Measurements from ENCODE around the gene CHTF18.
A peak's percentile ranks its signal among the peaks of the same experiment; 100 is the strongest.
"Not testable (repeated sequence)": the region's sequence is repeated elsewhere in the genome, so short reads cannot be mapped to it uniquely, and the experiment has no call there.

CHTF18 gene

GRCh38 chr16:776298-776697 lies 12.1 kb upstream of the CHTF18 start:
- H3K4me1 ChIP-seq (ENCODE audit: control insufficient read depth in 1 of 2, insufficient read depth in 2 of 2, low read length in 2 of 2); H3K27ac ChIP-seq (ENCODE audit: low read depth, low read length); H3K9me3 ChIP-seq (ENCODE audit: control insufficient read depth in 1 of 2, low read length in 2 of 2); H3K9ac ChIP-seq (ENCODE audit: low read depth in 1 of 2, low read length in 2 of 2); H3K4me3 ChIP-seq (ENCODE audit: low read depth in 1 of 2, low read length in 2 of 2); H3K36me3 ChIP-seq (ENCODE audit: control insufficient read depth in 1 of 2, insufficient read depth in 2 of 2, low read length in 2 of 2): not testable (repeated sequence)
- H3K27me3 ChIP-seq (ENCODE audit: control insufficient read depth in 1 of 2, insufficient read depth in 2 of 2, low read length in 2 of 2), result peaks cover 11 to 30% of the 10 kb centered on the region in 2 donors

GRCh38 chr16:776824-777223 lies 11.6 kb upstream of the CHTF18 start:
- H3K9ac ChIP-seq (ENCODE audit: low read depth in 1 of 2, low read length in 2 of 2), result no peak overlapping the region
- no peak overlapping the region for H3K4me3 ChIP-seq (ENCODE audit: low read depth in 1 of 2, low read length in 2 of 2)
- H3K27ac ChIP-seq (ENCODE audit: low read depth, low read length), result no peak overlapping the region
- no peaks in the 10 kb centered on the region for H3K9me3 ChIP-seq (ENCODE audit: control insufficient read depth in 1 of 2, low read length in 2 of 2)
- H3K4me1 ChIP-seq (ENCODE audit: control insufficient read depth in 1 of 2, insufficient read depth in 2 of 2, low read length in 2 of 2), result no peaks in the 10 kb centered on the region
- H3K27me3 ChIP-seq (ENCODE audit: control insufficient read depth in 1 of 2, insufficient read depth in 2 of 2, low read length in 2 of 2), result peaks cover 11 to 30% of the 10 kb centered on the region in 2 donors
- H3K36me3 ChIP-seq (ENCODE audit: control insufficient read depth in 1 of 2, insufficient read depth in 2 of 2, low read length in 2 of 2), result no peaks in the 10 kb centered on the region

- Histone ChIP-seq H3K4me1 (ENCODE audit: control insufficient read depth in 1 of 2, insufficient read depth in 2 of 2, low read length in 2 of 2) (peaks cover 0 to 3% of the 10 kb centered on the region in 2 donors), H3K9me3 (ENCODE audit: control insufficient read depth in 1 of 2, low read length in 2 of 2) (no peaks in the 10 kb centered on the region), H3K27me3 (ENCODE audit: control insufficient read depth in 1 of 2, insufficient read depth in 2 of 2, low read length in 2 of 2) (peaks cover 11 to 35% of the 10 kb centered on the region in 2 donors), H3K4me3 (ENCODE audit: low read depth in 1 of 2, low read length in 2 of 2) (no peak overlapping the region), H3K27ac (ENCODE audit: low read depth, low read length) (no peak overlapping the region), H3K36me3 (ENCODE audit: control insufficient read depth in 1 of 2, insufficient read depth in 2 of 2, low read length in 2 of 2) (no peaks in the 10 kb centered on the region), H3K9ac (ENCODE audit: low read depth in 1 of 2, low read length in 2 of 2) (no peak overlapping the region)
Observed at GRCh38 chr16:777826-778225, 10.6 kb upstream of the CHTF18 start.

GRCh38 chr16:778447-778846 lies 10.0 kb upstream of the CHTF18 start:
- H3K4me3 ChIP-seq (ENCODE audit: low read depth in 1 of 2, low read length in 2 of 2), result no peak overlapping the region
- peaks cover 17 to 41% of the 10 kb centered on the region in 2 donors for H3K27me3 ChIP-seq (ENCODE audit: control insufficient read depth in 1 of 2, insufficient read depth in 2 of 2, low read length in 2 of 2)
- no peak overlapping the region for H3K27ac ChIP-seq (ENCODE audit: low read depth, low read length)
- H3K4me1 ChIP-seq (ENCODE audit: control insufficient read depth in 1 of 2, insufficient read depth in 2 of 2, low read length in 2 of 2), result peaks cover 6 to 9% of the 10 kb centered on the region in 2 donors
- H3K9me3 ChIP-seq (ENCODE audit: control insufficient read depth in 1 of 2, low read length in 2 of 2), result no peaks in the 10 kb centered on the region
- no peak overlapping the region for H3K9ac ChIP-seq (ENCODE audit: low read depth in 1 of 2, low read length in 2 of 2)
- no peaks in the 10 kb centered on the region for H3K36me3 ChIP-seq (ENCODE audit: control insufficient read depth in 1 of 2, insufficient read depth in 2 of 2, low read length in 2 of 2)

- H3K4me3 ChIP-seq (ENCODE audit: low read depth in 1 of 2, low read length in 2 of 2), result no peak overlapping the region
- H3K9ac ChIP-seq (ENCODE audit: low read depth in 1 of 2, low read length in 2 of 2), result no peak overlapping the region
- H3K4me1 ChIP-seq (ENCODE audit: control insufficient read depth in 1 of 2, insufficient read depth in 2 of 2, low read length in 2 of 2), result peaks cover 8 to 9% of the 10 kb centered on the region in 2 donors
- no peaks in the 10 kb centered on the region for H3K36me3 ChIP-seq (ENCODE audit: control insufficient read depth in 1 of 2, insufficient read depth in 2 of 2, low read length in 2 of 2)
- no peaks in the 10 kb centered on the region for H3K9me3 ChIP-seq (ENCODE audit: control insufficient read depth in 1 of 2, low read length in 2 of 2)
- no peak overlapping the region for H3K27ac ChIP-seq (ENCODE audit: low read depth, low read length)
- peaks cover 18 to 42% of the 10 kb centered on the region in 2 donors for H3K27me3 ChIP-seq (ENCODE audit: control insufficient read depth in 1 of 2, insufficient read depth in 2 of 2, low read length in 2 of 2)
Observed at GRCh38 chr16:778909-779527, 9.4 kb upstream of the CHTF18 start.

GRCh38 chr16:779561-779960 lies 8.9 kb upstream of the CHTF18 start:
- H3K27ac ChIP-seq (ENCODE audit: low read depth, low read length), result no peak overlapping the region
- no peak overlapping the region for H3K4me3 ChIP-seq (ENCODE audit: low read depth in 1 of 2, low read length in 2 of 2)
- peaks cover 18 to 42% of the 10 kb centered on the region in 2 donors for H3K27me3 ChIP-seq (ENCODE audit: control insufficient read depth in 1 of 2, insufficient read depth in 2 of 2, low read length in 2 of 2)
- H3K4me1 ChIP-seq (ENCODE audit: control insufficient read depth in 1 of 2, insufficient read depth in 2 of 2, low read length in 2 of 2), result peaks cover 8 to 9% of the 10 kb centered on the region in 2 donors
- H3K9me3 ChIP-seq (ENCODE audit: control insufficient read depth in 1 of 2, low read length in 2 of 2), result no peaks in the 10 kb centered on the region
- H3K36me3 ChIP-seq (ENCODE audit: control insufficient read depth in 1 of 2, insufficient read depth in 2 of 2, low read length in 2 of 2), result no peaks in the 10 kb centered on the region
- H3K9ac ChIP-seq (ENCODE audit: low read depth in 1 of 2, low read length in 2 of 2), result no peak overlapping the region

DNA sequence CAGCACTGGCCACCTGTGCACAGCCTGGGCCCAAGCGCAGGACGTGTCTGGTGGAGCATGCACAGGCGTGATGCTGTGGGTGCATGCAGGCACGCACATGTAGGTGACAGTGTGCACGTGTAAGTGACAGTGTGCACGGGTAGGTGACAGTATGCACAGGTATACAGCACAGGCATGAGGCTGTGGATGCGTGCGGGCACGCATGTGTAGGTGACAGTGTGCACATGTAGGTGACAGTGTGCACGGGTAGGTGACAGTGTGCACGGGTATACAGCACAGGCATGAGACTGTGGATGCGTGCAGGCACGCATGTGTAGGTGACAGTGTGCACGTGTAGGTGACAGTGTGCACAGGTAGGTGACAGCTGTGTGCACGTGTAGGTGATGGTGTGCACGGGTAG lies 8.1 kb upstream of the CHTF18 start:
- H3K27ac ChIP-seq (ENCODE audit: low read depth, low read length), result no peak overlapping the region

DNA sequence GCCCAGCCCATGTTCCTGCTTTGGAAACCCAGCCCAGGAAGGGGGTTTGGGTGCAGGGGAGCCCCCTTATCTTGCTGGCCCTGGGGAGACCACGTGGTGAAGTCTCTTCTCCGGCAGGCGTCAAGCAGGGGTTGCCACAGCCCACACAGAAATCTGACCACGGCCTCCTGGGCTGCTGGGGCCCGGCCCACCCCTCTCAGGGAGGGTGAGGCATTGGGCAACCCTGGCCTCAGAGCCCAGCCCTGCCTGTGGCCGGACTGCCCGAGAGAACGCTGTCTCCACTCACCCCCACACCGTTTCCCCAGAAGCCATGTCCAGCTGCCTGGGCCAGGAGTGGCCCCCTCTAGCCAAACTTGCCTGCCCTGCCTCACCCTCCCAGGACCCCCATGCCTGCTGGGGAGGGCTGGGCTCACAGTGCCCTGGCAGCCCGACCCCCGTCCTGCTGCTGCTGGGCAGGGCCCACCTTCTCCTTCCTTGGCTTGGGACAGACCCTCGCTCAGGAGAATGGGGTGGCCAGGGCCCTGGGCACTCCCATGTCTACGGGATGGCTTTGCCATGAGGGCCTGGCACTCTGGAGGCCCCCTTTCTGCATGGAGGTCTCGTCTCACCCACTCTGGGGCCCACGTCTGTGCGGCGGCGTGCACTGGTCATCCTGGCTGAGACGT lies 6.9 kb upstream of the CHTF18 start:
- H3K9ac ChIP-seq (ENCODE audit: low read depth in 1 of 2, low read length in 2 of 2), result no peak overlapping the region
- H3K4me1 ChIP-seq (ENCODE audit: control insufficient read depth in 1 of 2, insufficient read depth in 2 of 2, low read length in 2 of 2), result peaks cover 8 to 9% of the 10 kb centered on the region in 2 donors
- peaks cover 2 to 6% of the 10 kb centered on the region in 2 donors for H3K36me3 ChIP-seq (ENCODE audit: control insufficient read depth in 1 of 2, insufficient read depth in 2 of 2, low read length in 2 of 2)
- peaks cover 18 to 35% of the 10 kb centered on the region in 2 donors for H3K27me3 ChIP-seq (ENCODE audit: control insufficient read depth in 1 of 2, insufficient read depth in 2 of 2, low read length in 2 of 2)
- no peak overlapping the region for H3K27ac ChIP-seq (ENCODE audit: low read depth, low read length)
- H3K9me3 ChIP-seq (ENCODE audit: control insufficient read depth in 1 of 2, low read length in 2 of 2), result no peaks in the 10 kb centered on the region
- H3K4me3 ChIP-seq (ENCODE audit: low read depth in 1 of 2, low read length in 2 of 2), result no peak overlapping the region

More for the DNA sequence above, 8.1 kb upstream of the CHTF18 start:
- no peak overlapping the region for H3K9ac ChIP-seq (ENCODE audit: low read depth in 1 of 2, low read length in 2 of 2)
- no peaks in the 10 kb centered on the region for H3K9me3 ChIP-seq (ENCODE audit: control insufficient read depth in 1 of 2, low read length in 2 of 2)
- no peak overlapping the region for H3K4me3 ChIP-seq (ENCODE audit: low read depth in 1 of 2, low read length in 2 of 2)
- H3K27me3 ChIP-seq (ENCODE audit: control insufficient read depth in 1 of 2, insufficient read depth in 2 of 2, low read length in 2 of 2), result peaks cover 18 to 42% of the 10 kb centered on the region in 2 donors
- peaks cover 0 to 2% of the 10 kb centered on the region in 2 donors for H3K36me3 ChIP-seq (ENCODE audit: control insufficient read depth in 1 of 2, insufficient read depth in 2 of 2, low read length in 2 of 2)
- peaks cover 8 to 9% of the 10 kb centered on the region in 2 donors for H3K4me1 ChIP-seq (ENCODE audit: control insufficient read depth in 1 of 2, insufficient read depth in 2 of 2, low read length in 2 of 2)

- H3K9me3 ChIP-seq (ENCODE audit: control insufficient read depth in 1 of 2, low read length in 2 of 2), result no peaks in the 10 kb centered on the region
- peaks cover 8 to 13% of the 10 kb centered on the region in 2 donors for H3K4me1 ChIP-seq (ENCODE audit: control insufficient read depth in 1 of 2, insufficient read depth in 2 of 2, low read length in 2 of 2)
- no peak overlapping the region for H3K4me3 ChIP-seq (ENCODE audit: low read depth in 1 of 2, low read length in 2 of 2)
- no peak overlapping the region for H3K27ac ChIP-seq (ENCODE audit: low read depth, low read length)
- H3K27me3 ChIP-seq (ENCODE audit: control insufficient read depth in 1 of 2, insufficient read depth in 2 of 2, low read length in 2 of 2), result peaks cover 18 to 35% of the 10 kb centered on the region in 2 donors
- H3K9ac ChIP-seq (ENCODE audit: low read depth in 1 of 2, low read length in 2 of 2), result no peak overlapping the region
- H3K36me3 ChIP-seq (ENCODE audit: control insufficient read depth in 1 of 2, insufficient read depth in 2 of 2, low read length in 2 of 2), result peaks cover 2 to 9% of the 10 kb centered on the region in 2 donors
Observed at GRCh38 chr16:782258-782657, 6.2 kb upstream of the CHTF18 start.

DNA sequence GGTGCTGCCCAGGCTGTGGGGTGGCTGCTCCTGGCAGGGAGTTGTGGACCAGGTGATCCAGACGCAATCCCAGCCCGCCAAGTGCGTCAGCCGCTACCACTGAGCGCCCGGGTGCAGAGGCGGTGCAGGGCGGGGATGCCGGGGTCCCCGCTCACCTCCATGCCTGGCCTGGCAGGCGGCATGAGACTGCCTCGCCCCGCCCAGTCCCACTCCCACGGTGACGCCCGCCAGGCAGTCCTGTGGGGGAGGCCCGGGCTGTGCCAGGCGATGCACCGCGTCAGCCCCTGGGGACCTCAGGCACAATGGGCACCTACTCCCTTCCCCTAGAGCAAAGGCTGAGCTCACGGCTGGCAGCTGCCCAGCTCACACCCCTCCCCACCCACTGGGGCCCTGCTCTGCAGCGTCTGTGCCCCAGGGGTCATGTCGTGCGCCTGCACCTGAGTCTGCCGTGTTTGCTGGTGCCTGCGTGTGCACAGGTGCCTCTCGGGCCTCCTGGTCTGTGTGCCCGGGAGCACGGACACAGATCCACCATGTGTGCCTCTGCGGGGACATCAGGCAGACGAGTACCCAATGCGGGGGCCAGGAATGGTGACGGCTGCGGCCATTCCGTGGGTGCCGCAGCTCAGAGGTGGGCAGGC lies 5.5 kb upstream of the CHTF18 start:
- H3K4me1 ChIP-seq (ENCODE audit: control insufficient read depth in 1 of 2, insufficient read depth in 2 of 2, low read length in 2 of 2), result peaks cover 8 to 20% of the 10 kb centered on the region in 2 donors
- H3K27ac ChIP-seq (ENCODE audit: low read depth, low read length), result no peak overlapping the region
- no peaks in the 10 kb centered on the region for H3K9me3 ChIP-seq (ENCODE audit: control insufficient read depth in 1 of 2, low read length in 2 of 2)
- peaks cover 2 to 9% of the 10 kb centered on the region in 2 donors for H3K36me3 ChIP-seq (ENCODE audit: control insufficient read depth in 1 of 2, insufficient read depth in 2 of 2, low read length in 2 of 2)
- H3K27me3 ChIP-seq (ENCODE audit: control insufficient read depth in 1 of 2, insufficient read depth in 2 of 2, low read length in 2 of 2), result peaks cover 15 to 32% of the 10 kb centered on the region in 2 donors
- H3K9ac ChIP-seq (ENCODE audit: low read depth in 1 of 2, low read length in 2 of 2), result no peak overlapping the region
- peak overlapping the region in 1 of 2 donors; percentile 21 for H3K4me3 ChIP-seq (ENCODE audit: low read depth in 1 of 2, low read length in 2 of 2)
